HUES6 (cell line): ENCODE results near the gene SAMD14.

Experiments used
- H3K27ac ChIP-seq: 2 replicates; pipeline ENCODE4 v1.7.0; 2013; ENCODE audit warnings: low read depth, mild to moderate bottlenecking, low read length, inconsistent platforms
- H3K27me3 ChIP-seq: 2 replicates; pipeline ENCODE4 v1.6.1; 2013; ENCODE audit warnings: low read length; ENCODE audit not compliant: control insufficient read depth, insufficient read depth
- H3K36me3 ChIP-seq: 2 replicates; pipeline ENCODE4 v1.6.1; 2013; ENCODE audit warnings: low read length; ENCODE audit not compliant: control insufficient read depth, insufficient read depth
- H3K4me1 ChIP-seq: 2 replicates; pipeline ENCODE4 v1.6.1; 2013; ENCODE audit warnings: low read length; ENCODE audit not compliant: control insufficient read depth, insufficient read depth
- H3K4me3 ChIP-seq: 2 replicates; pipeline ENCODE4 v1.5.1; 2013; ENCODE audit warnings: low read depth, low read length
- H3K9ac ChIP-seq: one replicate; pipeline ENCODE4 v1.6.1; 2013; ENCODE audit warnings: mild to moderate bottlenecking, low read length
- H3K9me3 ChIP-seq: 2 replicates; pipeline ENCODE4 v1.6.1; 2013; ENCODE audit warnings: low read depth, low read length; ENCODE audit not compliant: control insufficient read depth, insufficient read depth

Gene SAMD14

GRCh38 chr17:50128441-50129352, 1.3 kb downstream of the SAMD14 start:
- H3K9me3 ChIP-seq = no peaks in the 10 kb centered on the region
- H3K9ac ChIP-seq = peak overlapping the region; percentile 55
- H3K4me1 ChIP-seq = peaks cover 37% of the 10 kb centered on the region
- H3K4me3 ChIP-seq = peak overlapping the region; percentile 62
- H3K36me3 ChIP-seq = no peaks in the 10 kb centered on the region
- no peak overlapping the region for H3K27ac ChIP-seq
- no peaks in the 10 kb centered on the region; the same call in 1 of the 2 replicates for H3K27me3 ChIP-seq

GRCh38 chr17:50127697-50128361, 2.1 kb downstream of the SAMD14 start:
- Histone ChIP-seq H3K9ac (no peak overlapping the region), H3K9me3 (no peaks in the 10 kb centered on the region), H3K27ac (no peak overlapping the region), H3K4me1 (peaks cover 38% of the 10 kb centered on the region), H3K4me3 (peak overlapping the region; percentile 62), H3K27me3 (no peaks in the 10 kb centered on the region; the same call in 1 of the 2 replicates), H3K36me3 (no peaks in the 10 kb centered on the region)

GRCh38 chr17:50125420-50125997, 4.5 kb downstream of the SAMD14 start:
- H3K4me3 ChIP-seq = no peak overlapping the region
- H3K9ac ChIP-seq = no peak overlapping the region
- H3K27ac ChIP-seq = no peak overlapping the region
- no peaks in the 10 kb centered on the region for H3K36me3 ChIP-seq
- H3K9me3 ChIP-seq = no peaks in the 10 kb centered on the region
- H3K4me1 ChIP-seq = peaks cover 32% of the 10 kb centered on the region
- H3K27me3 ChIP-seq = peaks cover 4% of the 10 kb centered on the region; the same call in 1 of the 2 replicates

GRCh38 chr17:50123649-50124349, 6.2 kb downstream of the SAMD14 start:
- no peaks in the 10 kb centered on the region for H3K9me3 ChIP-seq
- H3K27me3 ChIP-seq = peaks cover 18% of the 10 kb centered on the region
- peak overlapping the region; percentile 15; the same call in 1 of the 2 replicates for H3K4me3 ChIP-seq
- H3K4me1 ChIP-seq = peaks cover 32% of the 10 kb centered on the region
- no peak overlapping the region for H3K27ac ChIP-seq
- H3K9ac ChIP-seq = no peak overlapping the region
- H3K36me3 ChIP-seq = no peaks in the 10 kb centered on the region

DNA sequence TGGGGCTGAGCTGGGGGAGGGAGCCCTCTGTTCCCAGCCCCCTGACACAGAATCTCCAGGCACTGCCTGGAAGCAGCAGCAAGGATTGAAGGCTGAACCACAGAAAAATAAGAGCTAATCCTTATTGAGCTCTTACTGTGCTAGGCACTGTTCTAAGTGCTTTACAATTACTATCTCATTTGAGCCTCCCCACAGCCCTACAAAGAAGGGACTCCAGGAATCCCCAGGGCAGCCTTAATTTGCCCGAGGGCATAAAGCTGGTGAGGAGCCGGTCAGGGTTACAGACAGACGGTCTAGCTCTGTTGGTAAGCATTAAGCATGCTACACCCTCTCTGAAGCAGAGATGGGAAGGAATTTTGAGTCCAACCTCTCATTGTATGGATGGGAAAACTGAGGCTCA, 7.0 kb downstream of the SAMD14 start:
- Histone ChIP-seq H3K4me1 (peaks cover 26% of the 10 kb centered on the region), H3K9me3 (no peaks in the 10 kb centered on the region), H3K4me3 (peak overlapping the region; percentile 22), H3K9ac (no peak overlapping the region), H3K36me3 (no peaks in the 10 kb centered on the region), H3K27me3 (peaks cover 26% of the 10 kb centered on the region), H3K27ac (no peak overlapping the region)

GRCh38 chr17:50120475-50121253, 9.3 kb downstream of the SAMD14 start:
- Histone ChIP-seq H3K36me3 (no peaks in the 10 kb centered on the region), H3K9ac (no peak overlapping the region), H3K27me3 (peaks cover 31% of the 10 kb centered on the region), H3K4me3 (no peak overlapping the region), H3K9me3 (no peaks in the 10 kb centered on the region), H3K27ac (no peak overlapping the region), H3K4me1 (peaks cover 28% of the 10 kb centered on the region)

DNA sequence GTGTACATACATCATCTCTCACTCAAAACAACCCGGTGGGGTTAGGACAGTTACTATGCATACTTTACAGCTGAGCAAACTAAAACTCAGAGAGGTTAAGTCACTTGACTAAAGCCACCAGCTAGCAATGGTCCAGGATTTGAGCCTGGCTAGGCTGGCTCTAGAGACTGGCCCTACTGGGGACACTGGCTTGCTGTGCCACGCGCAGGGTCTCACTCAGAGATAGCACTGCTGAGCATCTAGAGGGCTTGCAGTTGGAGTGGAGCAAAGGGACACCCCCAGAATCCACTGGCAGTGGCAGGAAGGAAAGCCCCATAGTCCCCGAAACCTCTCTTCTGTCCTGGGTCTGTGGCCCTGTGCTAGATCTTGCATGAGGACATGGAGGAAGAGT, 11.1 kb downstream of the SAMD14 start:
- peaks cover 31% of the 10 kb centered on the region for H3K27me3 ChIP-seq
- H3K27ac ChIP-seq = no peak overlapping the region
- no peaks in the 10 kb centered on the region for H3K36me3 ChIP-seq
- H3K4me1 ChIP-seq = peaks cover 26% of the 10 kb centered on the region
- H3K9ac ChIP-seq = no peak overlapping the region
- H3K9me3 ChIP-seq = no peaks in the 10 kb centered on the region
- no peak overlapping the region for H3K4me3 ChIP-seq

DNA sequence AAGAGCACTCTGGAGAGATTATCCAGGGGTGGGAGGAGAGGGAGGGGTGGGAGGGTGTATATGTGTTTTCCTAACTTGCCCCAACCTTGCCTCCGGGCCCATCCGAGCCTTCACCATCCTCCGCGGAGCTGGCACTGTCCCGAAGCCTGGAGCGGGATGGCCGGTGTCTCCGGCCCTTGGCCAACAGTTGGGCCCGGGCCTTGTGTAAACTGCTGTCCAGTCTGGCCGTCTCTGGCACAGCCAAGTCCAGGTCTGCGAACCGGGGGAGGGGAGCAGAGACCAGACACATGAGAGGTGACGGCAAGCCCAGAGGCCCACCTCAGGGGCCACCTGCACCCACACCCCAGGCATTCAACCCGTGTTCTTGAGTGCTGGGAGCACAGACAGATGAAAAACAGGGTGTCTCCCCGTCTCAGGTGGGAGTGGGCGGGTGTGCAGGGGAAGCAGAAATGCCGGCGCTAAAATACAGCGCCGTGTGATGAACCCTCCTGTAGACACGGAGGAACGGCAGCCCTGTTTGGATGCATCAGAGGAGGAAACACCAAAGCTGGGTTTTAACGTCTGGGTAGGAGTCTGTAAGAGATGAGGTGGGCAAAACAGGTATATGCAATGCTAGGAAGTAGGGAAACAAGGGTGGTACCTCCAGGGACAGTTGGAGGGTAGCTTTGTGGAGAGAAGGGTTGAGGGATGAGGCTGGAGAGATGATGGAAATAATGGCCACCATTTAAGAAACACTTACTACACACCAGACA, 11.7 kb downstream of the SAMD14 start:
- Histone ChIP-seq H3K4me1 (peaks cover 21% of the 10 kb centered on the region), H3K36me3 (no peaks in the 10 kb centered on the region), H3K9ac (no peak overlapping the region), H3K4me3 (no peak overlapping the region), H3K27ac (no peak overlapping the region), H3K9me3 (no peaks in the 10 kb centered on the region), H3K27me3 (peaks cover 31% of the 10 kb centered on the region)

DNA sequence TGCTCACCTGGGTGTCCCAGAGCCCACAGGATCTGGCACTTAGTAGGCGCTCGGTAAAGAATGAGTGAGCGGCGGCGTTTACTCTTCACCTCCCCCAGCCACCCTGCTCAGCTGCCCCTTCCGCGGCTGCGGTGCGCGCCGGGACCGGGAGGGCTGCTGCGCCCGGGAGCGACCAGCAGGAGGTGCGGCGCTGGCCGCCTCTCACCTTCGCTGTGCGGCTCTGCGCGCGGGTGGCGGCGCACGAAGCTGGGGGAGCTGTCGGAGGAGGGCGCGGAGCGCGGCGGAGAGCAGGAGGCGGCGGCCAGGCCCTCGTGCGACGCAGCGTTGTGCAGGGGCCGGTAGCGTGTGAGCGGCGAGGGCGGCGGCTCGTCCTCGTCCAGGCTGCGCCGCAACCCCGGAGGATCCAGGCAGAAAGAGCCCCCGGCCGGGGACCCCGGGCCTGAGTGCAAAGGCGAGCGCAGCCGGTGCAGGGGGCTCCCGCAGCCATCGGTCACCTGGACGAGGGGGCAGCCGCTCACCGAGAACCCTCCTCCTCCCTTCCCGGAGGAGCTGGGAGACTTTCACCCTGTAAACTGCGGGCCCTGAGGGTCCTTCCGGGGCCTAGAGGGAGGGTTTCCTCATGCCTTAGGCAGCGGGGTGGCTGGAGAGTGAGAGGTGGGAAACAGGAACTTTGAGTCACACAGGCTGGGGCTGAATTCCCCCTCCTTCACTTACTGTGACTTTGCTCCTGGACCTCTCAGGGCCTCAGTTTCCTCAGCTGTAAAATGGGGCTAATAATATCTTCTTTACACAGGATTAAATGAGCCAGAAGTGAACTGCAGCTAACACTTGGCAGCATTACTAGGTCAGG, 12.5 kb downstream of the SAMD14 start:
- peaks cover 16% of the 10 kb centered on the region for H3K4me1 ChIP-seq
- H3K27me3 ChIP-seq = peaks cover 31% of the 10 kb centered on the region
- H3K4me3 ChIP-seq = peak overlapping the region; percentile 46
- H3K9ac ChIP-seq = peak overlapping the region; percentile 14
- H3K27ac ChIP-seq = no peak overlapping the region
- no peaks in the 10 kb centered on the region for H3K36me3 ChIP-seq
- no peaks in the 10 kb centered on the region for H3K9me3 ChIP-seq
